HG02981 (cell line): ENCODE results near the gene MMD2.
"Not testable (repeated sequence)": the region's sequence is repeated elsewhere in the genome, so short reads cannot be mapped to it uniquely, and the experiment has no call there.

Experiments
- ATAC-seq: cut with Tn5 transposase; IDR thresholded peaks from one replicate; pipeline ENCODE4 v1.9.1; 2021; ENCODE audit warnings: mild to moderate bottlenecking, moderate library complexity; ENCODE audit not compliant: unreplicated experiment

MMD2 gene

DNA sequence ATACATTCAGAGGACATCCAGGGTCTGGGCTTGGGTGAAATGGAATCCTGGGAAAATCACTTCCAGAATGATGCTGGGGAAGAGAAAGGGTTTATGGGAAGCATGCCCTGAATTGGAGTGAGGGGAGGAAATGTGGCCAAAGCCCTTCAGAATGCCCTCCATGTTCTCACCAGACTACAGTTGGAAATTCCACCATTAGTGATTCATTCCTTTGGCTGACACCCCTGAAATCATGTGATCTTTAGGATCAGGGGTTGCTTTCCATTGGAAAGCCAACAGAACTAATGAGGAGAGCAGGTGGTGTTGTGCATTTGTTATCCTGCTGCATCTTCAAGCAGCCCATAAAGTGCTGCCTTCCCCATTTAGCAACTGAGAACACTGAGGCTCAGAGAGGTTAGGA is 54.6 kb downstream of the MMD2 start:
- ATAC-seq: no peak

DNA sequence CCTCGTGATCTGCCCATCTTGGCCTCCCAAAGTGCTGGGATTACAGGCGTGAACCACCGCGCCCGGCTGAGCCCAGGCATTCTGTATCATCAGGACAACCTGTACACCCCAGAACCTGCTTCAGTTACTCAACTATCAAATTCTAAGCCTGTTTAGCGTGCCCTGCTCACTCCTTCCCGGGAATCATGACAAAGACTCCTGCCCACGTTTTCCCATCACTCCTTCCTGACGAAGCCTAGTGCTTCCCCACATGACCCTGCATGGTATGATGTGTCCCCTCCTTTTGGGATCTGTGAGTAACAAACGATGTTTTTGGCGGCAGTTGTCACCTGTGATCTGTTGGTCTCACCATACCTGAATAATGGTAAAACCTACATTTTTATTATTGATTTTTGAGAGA is 63.2 kb downstream of the MMD2 start:
- no peak for ATAC-seq

DNA sequence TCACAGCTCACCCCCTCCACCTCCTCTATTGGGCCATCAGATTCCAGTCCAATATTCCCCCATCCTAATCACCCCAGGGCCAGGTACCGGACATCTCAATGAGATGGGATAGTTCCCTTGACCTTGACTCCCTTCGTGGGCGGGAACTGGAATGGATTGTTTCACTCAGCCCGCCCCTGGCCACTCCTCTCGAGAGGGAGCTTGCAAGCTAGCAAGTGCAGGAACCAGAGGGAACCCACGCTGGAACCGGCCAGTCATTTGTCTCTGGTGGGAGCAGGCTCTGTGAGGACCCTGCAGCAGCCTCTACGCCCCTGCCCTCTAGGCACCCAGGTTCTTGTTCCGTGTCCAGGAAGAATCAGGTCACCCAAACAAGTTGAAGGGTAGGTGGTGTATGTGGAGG is 64.5 kb downstream of the MMD2 start:
- ATAC-seq: no peak

DNA sequence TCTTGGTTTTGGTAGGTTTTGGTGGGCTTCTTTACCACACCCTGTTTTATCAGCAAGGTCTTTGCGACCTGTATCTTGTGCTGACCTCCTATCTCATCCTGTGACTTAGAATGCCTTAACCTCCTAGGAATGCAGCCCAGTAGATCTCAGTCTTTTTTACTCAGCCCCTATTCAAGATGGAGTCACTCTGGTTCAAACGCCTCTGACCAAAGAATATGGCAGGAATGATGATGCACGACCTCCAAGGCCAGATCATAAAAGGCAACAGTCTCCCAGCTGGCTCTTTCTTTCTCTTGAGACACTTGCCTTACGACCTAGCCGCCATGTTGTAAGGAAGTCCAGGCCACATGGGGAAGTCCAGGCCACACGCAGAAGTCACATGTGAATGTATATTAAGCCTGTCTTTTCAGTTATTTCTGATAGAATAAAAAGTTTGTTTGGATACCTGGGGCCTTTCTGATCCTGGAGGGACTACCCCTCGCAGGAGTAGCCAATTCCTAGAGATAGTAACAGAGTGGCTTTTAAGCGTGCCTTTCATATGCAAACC is 65.0 kb downstream of the MMD2 start:
- ATAC-seq: no peak

DNA sequence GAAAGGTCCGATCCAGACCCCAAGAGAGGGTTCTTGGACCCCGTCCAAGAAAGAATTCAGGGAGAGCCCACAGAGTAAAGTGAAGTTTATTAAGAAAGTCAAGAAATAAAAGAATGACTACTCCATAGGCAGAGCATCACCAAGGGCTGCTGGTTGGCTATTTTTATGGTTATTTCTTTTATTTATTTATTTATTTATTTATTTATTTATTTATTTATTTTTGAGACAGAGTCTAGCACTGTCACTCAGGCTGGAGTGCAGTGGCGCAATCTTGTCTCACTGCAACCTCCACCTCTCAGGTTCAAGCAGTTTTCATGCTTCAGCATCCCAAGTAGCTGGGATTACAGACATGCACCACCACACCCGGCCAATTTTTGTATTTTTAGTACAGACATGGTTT is 65.8 kb downstream of the MMD2 start:
- not testable (repeated sequence) for ATAC-seq

DNA sequence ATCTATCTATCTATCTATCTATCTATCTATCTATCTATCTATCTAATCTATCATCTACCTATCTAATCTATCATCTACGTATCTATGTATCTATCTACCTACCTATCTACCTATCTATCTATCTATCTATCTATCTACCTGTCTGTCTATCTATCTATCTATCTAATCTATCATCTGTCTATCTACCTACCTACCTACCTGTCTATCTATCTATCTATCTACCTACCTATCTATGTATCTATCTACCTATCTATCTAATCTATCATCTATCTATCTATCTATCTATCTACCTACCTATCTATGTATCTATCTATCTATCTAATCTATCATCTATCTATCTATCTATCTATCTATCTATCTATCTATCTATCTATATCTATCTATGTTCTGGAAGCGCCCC is 67.5 kb downstream of the MMD2 start:
- ATAC-seq: not testable (repeated sequence)

DNA sequence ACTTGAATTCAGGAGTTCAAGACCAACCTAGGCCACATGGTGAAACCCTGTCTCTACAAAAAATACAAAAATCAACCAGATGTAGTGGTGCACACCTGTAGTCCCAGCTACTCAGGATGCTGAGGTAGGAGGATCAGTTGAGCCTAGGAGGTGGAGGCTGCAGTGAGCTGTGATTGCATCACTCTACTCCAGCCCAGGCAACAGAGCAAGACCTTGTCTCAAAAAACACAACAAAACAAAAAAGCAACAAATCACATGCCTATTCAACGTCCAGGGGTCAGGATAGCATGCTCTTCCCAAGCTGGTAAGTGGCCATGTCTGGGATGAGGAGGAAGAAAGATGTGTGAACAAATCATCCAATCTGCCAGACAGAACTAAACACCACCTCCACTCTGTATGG is 69.3 kb downstream of the MMD2 start:
- no peak for ATAC-seq

DNA sequence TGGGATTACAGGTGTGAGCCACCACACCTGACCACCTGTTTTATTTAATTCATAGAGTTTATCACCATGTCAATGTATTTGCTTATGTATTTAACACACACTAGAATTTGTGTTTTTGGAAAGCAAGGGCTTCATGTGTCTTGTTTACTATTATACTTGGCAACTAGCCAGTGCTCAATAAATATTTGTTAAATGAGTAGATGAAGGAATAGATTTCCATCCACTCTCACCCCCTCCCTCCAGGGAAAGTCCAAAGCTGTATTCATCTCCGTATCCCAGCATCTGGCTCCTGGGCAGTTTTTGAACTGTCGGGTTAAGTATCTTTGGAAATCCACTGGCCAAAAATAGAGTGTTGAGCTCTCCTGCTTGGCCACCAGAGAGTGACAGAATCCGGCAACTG is 70.8 kb downstream of the MMD2 start:
- no peak for ATAC-seq

DNA sequence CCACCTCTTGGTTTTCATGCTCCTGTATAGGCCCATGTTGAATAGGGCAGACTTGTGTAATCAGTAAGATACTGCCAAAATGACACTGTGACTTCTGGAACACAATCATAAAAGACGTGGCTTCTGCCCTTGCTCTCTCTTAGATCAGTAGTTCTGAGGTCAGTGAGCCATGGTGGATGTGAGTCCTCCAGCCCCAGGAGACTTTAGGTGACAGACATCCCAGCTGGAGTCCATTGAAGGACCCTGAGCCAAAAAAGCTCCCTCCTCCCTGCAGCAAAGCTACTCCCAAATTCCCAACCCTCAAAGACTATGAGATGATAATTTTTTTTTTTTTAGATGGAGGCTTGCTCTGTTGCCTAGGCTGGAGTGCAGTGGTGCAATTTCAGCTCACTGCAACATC is 72.3 kb downstream of the MMD2 start:
- ATAC-seq: no peak

DNA sequence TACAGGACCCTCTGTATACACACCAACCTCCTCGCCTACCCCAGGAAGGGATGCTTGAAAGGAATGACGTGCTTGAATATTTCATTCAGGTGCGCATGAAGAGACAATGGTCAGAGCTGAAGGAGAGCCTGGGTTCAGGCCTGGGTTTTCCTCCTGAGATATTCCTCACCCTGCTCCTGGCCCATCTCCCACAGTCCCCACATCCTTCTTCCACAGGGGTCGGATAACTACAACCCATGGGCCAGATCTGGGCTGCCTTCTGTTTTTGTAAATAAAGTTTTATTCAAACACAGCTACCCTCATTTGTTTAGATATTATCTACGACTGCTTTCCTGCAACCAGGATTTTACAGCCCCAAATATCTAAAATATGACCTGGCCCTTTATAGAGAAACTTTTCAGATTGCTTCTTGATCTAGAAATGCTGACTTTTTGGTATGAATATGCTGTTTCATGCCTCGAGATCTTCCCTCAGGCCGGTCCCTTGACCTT is 73.6 kb downstream of the MMD2 start:
- ATAC-seq: no peak

DNA sequence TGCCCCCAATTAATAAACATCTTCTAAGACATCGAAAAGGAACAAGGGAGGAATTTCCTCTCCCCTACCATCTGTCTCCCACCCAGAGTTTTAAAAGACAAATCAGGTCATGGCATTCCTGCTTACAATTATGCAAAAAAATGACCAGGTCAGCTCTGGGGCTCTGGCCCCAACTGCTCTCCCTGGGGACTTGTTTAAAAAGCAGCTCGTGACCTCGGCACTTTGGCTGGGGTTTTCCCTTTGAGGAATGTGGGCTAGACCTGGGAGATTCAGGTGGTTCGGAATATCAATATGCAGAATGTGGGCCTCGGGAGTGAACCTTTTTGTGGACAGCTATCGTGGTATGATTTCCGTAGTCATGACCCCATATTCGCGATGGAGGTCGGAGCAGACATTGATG is 74.8 kb downstream of the MMD2 start:
- no peak for ATAC-seq

DNA sequence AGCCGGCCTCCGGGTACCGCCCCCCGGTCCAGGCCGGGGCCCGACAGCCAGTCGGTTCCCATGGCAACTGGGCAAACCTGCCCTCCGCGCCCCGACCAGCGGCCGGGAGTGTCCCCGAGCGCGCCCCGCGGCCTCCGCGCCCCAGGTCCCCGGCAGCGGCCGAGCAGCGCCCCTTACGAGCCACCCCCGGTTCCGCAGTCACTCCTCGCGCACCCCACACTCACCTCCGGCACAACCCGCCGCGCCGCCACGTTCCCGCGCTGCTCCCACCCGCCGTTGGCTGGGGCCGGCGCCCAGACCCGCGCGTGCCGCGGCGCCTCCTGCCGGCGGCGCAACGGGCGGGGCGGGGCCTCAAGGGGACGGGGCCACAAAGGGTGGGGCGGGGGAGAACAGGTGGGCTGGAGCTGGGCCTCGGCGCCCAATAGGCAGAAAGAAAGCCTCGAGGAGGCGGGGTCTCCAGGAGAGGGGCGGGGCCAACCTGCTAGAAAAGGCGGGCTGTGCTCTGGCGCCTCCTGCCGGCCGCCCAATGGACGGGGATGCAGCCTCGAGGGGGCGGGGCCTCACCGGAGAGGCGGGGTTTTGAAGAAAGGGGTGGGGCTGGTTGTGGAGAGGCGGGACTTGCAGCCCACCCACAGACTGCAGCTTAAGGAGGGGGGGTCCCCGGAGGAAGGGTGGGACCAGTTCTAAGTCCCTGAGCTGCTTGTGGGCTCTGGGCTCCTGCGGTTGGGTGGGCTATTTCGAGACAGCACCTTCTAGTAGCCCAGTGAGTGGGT is 75.4 kb downstream of the MMD2 start, which contains the start of gene RADIL:
Gene RADIL (minus strand): TSS at position 345 of the 773 bp plus-strand sequence. CDS start 5,577 bp downstream, outside the sequence.
- peak; percentile 73 for ATAC-seq

DNA sequence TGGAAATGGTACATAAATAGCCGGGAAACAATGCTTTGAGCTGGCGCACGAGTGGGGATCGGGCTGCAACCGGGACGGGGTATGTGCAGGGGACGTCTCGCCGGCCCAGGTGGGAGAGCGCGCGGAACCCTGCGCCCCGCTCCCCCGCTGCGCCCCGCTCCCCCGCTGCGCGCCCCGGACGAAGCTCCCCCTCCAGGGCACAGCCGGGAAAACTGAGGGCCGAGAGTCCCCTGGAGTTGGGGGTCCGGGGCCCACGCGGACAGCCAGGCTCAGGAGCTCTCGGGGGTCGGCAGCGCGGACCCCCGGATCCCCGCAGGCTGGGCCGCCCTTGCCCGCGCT is 76.0 kb downstream of the MMD2 start:
- ATAC-seq: no peak

DNA sequence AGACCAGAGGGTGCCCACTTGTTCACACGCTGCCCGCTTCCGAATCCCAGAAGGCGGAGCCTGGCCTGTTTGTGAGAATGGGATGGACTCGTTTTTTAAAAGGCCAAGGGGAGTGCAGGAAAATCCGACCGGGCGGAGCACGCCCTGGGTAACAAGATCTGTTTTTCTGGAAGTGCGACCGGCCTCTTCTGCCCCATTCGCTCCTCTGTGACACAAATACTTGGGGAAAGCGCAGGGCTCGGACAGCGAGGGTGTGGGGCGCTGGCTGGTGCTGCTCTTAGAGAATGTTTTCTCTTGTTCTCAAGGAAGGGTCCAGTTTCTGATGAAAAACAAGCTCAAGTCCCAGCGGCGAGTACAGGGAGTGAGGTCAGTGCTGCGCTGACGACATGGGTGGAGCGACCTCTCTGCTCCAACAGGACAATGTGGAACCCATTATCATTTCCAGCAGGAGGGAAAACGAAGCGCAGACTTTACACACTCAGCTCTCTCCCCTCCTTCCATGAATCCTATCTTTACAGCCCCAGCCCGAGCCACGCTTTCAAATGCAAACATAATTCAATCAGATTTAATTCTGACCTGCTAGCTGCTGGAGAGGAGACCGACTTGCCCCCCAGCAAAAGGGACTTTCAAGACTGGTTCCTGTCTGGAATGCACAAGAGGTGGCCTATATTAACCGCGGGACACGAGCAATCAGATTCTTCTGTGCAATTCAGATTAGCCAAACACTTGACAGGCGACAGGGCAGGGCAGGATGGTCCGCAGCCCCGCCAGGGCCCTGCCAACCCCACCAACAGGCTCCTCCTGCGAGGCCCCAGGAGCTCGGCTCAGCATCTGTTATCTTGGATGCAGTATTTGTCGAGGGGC is 76.6 kb downstream of the MMD2 start:
- ATAC-seq: no peak

DNA sequence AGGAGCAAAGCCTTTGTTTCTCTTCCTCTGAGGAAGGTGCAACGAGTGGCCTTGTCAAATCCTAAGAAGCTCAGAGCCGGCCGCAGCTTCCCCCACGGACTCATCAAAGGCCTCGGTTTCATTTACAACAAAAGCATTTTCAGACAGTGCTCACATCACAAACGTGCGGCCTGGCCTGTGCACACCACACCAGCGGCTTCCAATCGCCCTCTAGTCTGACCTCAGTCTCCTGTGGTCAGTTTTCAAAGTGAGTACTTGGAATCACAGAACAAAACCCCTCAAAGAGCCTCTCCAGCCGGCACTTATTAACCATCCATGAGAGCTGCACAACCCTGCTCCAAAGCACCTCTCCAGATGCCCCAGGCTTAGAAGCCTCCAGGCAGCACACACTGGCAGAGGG is 78.8 kb downstream of the MMD2 start:
- no peak for ATAC-seq

DNA sequence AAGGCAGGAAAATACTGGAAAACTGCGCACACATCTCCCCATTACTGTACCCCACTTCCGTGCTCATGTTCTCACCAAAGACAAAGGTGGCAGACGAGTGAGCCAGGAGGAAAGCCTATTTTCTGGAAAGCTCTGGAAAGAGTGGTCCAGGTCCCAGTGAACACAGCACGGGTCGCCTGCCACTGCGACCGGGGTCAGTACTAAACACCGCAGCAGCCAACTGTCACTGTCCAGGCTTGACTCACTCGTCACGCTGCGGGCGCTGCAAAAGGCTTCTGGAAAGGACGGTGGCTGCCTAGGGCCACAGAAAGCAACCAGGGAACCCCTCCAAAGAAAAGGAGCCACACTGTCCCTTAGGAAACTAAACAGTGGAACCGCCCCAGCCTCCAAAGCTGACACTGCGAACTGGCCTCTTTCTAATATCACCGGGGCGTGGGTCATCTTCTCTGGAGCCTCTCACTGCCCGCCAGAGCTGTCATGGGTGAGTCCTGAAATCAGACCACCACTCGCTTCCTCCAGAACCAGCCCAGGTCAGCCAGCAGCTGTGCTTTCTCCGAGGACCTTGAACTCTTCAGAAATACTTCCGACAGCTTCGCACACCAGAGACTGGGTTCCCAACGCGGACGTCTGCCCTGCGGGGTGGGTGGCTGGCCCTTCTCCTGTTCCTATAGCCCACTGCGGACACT is 79.4 kb downstream of the MMD2 start:
- ATAC-seq: no peak

DNA sequence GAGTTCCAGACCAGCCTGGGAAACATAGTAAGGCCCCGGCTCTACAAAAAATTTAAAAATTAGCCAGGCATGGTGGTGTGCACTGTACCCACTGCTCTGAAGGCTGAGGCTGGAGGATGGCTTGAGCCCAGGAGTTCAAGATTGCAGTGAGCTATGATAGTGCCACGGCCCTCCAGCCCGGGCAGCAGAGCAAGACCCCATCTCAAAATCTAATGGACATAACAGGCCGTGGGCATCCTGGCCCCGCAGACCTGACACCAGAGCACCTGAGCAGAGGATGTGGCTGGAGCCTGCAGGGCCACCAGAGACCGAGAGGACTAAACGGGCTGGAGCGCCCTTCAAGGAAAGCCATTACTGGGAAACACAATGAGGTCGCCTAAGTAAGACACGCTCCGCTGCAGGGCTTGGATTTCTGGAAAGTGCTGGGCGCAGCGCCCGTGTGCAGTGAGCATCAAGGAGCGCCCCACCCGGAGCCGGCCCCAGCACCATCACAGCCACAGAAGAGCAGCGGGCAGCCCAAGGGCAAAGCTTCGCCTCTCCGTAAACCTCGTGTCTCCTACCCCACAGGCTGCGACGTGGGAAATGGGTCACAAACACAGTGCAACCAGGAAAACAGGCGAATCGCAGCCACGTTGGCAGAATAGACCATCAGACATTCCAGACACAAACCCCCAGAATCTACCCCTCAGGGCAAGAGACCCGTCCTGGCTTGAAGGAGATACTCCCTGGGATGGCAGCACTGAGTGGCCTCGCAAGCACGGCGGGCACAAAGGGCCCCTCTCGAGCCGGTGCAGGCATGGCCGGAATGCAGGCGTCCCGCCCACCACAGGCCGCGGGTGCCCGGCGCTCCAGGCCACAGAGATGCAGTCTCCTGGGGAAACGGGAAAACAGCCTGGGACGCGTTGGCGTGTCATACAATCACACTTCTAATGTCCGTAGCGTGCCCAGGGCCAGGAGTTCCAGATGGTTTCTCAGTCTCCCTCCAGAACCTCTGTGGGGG is 80.4 kb downstream of the MMD2 start:
- ATAC-seq: no peak

DNA sequence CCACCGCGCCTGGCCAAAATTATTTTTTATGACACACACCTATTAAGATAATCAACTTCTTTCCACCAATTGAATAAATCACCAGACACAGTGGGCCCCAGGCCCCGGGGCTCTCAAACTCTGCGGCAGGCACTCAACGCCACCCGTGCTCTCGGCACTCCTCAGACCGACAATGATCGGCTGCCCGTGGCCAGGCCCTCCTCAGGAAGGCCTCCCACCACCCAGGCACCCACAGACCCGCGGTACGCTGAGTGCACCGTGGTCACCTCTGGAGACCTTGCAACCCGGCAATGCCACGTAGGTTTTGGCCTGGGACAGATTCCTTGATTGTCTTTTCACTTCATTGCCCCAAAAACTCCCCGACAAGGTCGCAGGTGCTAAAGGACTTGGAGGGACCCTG is 82.4 kb downstream of the MMD2 start:
- no peak for ATAC-seq

DNA sequence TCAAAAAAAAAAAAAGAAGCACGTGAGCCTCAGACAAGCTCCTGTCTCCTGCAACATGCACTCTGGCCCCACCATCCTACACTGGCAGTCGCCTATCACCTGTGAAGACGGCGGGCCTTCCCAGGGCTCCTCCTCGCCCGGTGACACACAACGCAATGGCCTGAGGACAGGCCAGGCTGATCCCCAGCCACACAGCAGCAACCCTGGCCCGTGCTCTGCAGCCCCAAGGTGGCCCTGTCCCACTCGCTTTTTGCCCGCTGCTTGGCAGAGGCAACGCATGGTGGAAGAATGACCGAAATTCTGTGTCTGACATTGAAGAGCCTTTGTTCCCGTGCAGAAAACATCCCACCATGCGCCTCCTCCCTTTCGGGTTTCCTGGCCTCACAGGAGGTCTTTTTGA is 83.6 kb downstream of the MMD2 start:
- ATAC-seq: no peak
